Measurements from ENCODE around the gene NCKAP5L. TPM values are rescaled to one million over a fixed set of nuclear protein-coding genes. Genes with fewer than 3 reads are reported as not detected.
A peak's percentile ranks its signal among the peaks of the same experiment; 100 is the strongest.
"Not testable (repeated sequence)": the region's sequence is repeated elsewhere in the genome, so short reads cannot be mapped to it uniquely, and the experiment has no call there.

Gene NCKAP5L
- total RNA-seq, 1 experiment from 2014 or later = 19.5 TPM

DNA sequence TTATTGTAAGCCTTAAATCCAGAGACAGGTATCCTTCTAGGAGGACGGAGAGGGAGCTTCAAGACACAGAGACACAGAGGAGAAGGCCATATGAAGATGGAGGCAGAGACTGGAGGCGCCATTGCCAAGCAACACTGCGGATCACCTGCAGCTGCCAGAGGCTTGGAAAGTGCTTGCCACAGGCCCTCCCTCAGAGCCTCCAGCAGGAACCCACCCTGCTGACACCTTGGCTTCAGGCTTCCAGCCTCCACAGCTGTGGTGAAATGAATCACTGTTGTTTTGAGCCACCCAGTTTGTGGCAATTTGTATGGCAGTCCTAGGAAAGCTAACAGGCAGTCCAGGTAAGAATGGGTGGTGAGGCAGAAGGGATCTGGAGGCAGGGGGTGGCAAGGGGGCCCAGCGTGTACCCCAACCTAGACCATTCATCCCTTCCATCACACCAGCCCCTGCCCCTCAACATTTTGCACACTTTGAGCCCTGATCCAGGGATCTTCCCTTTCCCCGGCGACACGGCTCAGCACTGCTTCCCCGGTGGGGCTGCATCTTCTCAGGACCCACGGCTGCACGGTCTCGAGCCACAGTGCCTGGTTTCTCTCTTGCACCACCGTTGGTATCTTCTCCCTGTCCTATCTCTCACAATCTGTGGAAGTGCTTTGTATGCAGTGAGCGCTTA is 37.0 kb upstream of the NCKAP5L start:
- H3K4me3 Mint-ChIP-seq (ENCODE audit: unreplicated experiment) = no peak overlapping the region
- TF ChIP-seq, protein P1, sequence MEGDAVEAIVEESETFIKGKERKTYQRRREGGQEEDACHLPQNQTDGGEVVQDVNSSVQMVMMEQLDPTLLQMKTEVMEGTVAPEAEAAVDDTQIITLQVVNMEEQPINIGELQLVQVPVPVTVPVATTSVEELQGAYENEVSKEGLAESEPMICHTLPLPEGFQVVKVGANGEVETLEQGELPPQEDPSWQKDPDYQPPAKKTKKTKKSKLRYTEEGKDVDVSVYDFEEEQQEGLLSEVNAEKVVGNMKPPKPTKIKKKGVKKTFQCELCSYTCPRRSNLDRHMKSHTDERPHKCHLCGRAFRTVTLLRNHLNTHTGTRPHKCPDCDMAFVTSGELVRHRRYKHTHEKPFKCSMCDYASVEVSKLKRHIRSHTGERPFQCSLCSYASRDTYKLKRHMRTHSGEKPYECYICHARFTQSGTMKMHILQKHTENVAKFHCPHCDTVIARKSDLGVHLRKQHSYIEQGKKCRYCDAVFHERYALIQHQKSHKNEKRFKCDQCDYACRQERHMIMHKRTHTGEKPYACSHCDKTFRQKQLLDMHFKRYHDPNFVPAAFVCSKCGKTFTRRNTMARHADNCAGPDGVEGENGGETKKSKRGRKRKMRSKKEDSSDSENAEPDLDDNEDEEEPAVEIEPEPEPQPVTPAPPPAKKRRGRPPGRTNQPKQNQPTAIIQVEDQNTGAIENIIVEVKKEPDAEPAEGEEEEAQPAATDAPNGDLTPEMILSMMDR (IDR thresholded peaks at IDR 0.05; ENCODE audit: insufficient read depth in 1 of 2, low read depth in 1 of 2, low read length in 1 of 2, severe bottlenecking in 1 of 2, unreplicated experiment in 1 of 2) = no peak
- DNase-seq = no peak
- no TSS peak for BruUV-seq (replicated peaks)
- peaks cover 6% of the 10 kb centered on the region for H3K36me3 Mint-ChIP-seq (ENCODE audit: insufficient read depth, unreplicated experiment)
- peaks cover 43% of the 10 kb centered on the region for H3K4me1 Mint-ChIP-seq (ENCODE audit: low read depth, unreplicated experiment)
- CTCF ChIA-PET = interaction anchor here (1.0 kb wide), 1 partner anchor 102 kb away, joined by 3 read pairs; no protein-coding TSS in a partner anchor
- intact Hi-C loops (cut with micrococcal nuclease; ENCODE audit: unreplicated experiment) = loop anchor here (5.0 kb wide), 2 partner anchors 37 to 87 kb away; partner anchors contain the start of genes AQP2 and FAIM2
- Histone ChIP-seq H3K27me3 (replicated peaks; ENCODE audit: control insufficient read depth, insufficient read depth, low read length) (no peaks in the 10 kb centered on the region), H3K4me1 (peaks cover 48% of the 10 kb centered on the region), H3K9me3 (no peaks in the 10 kb centered on the region; the same call in 1 of the 2 replicates), H3K4me3 (ENCODE audit: low read depth, low read length) (no peak overlapping the region), H3K36me3 (ENCODE audit: control insufficient read depth, insufficient read depth, low read length) (no peaks in the 10 kb centered on the region)
- peak overlapping the region; percentile 90 for H3K27ac Mint-ChIP-seq (ENCODE audit: unreplicated experiment)
- H3K9me3 Mint-ChIP-seq (ENCODE audit: unreplicated experiment) = peaks cover under 1% of the 10 kb centered on the region
- no peaks in the 10 kb centered on the region for H3K27me3 Mint-ChIP-seq (ENCODE audit: insufficient read depth, unreplicated experiment)
- POLR2A ChIA-PET = no interaction called here

DNA sequence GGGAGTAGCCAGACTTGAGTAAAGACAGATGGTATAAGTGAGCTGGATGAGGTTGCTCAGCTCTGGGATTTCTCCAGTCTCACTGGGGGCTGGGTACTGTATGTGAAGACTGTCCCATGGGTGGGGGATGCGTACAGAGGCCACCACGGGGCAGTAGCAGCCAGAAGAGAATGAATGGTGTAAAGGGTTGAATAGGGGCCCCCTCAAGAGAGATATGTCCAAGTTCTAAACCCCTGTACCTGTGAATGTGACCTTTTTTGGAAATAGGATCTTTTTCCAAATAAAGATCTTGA is 36.5 kb upstream of the NCKAP5L start:
- DNase-seq = no peak
- Mint-ChIP-seq H3K4me1 (ENCODE audit: low read depth, unreplicated experiment) (peaks cover 40% of the 10 kb centered on the region), H3K9me3 (ENCODE audit: unreplicated experiment) (peaks cover 6% of the 10 kb centered on the region), H3K36me3 (ENCODE audit: insufficient read depth, unreplicated experiment) (peaks cover 6% of the 10 kb centered on the region), H3K27ac (ENCODE audit: unreplicated experiment) (peak overlapping the region; percentile 90), H3K4me3 (ENCODE audit: unreplicated experiment) (no peak overlapping the region), H3K27me3 (ENCODE audit: insufficient read depth, unreplicated experiment) (no peaks in the 10 kb centered on the region)
- Histone ChIP-seq H3K27me3 (replicated peaks; ENCODE audit: control insufficient read depth, insufficient read depth, low read length) (no peaks in the 10 kb centered on the region), H3K4me3 (ENCODE audit: low read depth, low read length) (no peak overlapping the region), H3K4me1 (peaks cover 43% of the 10 kb centered on the region), H3K9me3 (no peaks in the 10 kb centered on the region; the same call in 1 of the 2 replicates), H3K36me3 (ENCODE audit: control insufficient read depth, insufficient read depth, low read length) (no peaks in the 10 kb centered on the region)
- TF ChIP-seq, protein P1 (IDR thresholded peaks at IDR 0.05; ENCODE audit: insufficient read depth in 1 of 2, low read depth in 1 of 2, low read length in 1 of 2, severe bottlenecking in 1 of 2, unreplicated experiment in 1 of 2) = no peak
- ChIA-PET CTCF (interaction anchor here (1.0 kb wide), 1 partner anchor 102 kb away, joined by 3 read pairs; no protein-coding TSS in a partner anchor), POLR2A (no interaction called here)
- BruUV-seq (replicated peaks) = no TSS peak
- intact Hi-C loops (cut with micrococcal nuclease; ENCODE audit: unreplicated experiment) = loop anchor here (5.0 kb wide), 2 partner anchors 38 to 88 kb away; partner anchors contain the start of genes AQP2 and FAIM2

DNA sequence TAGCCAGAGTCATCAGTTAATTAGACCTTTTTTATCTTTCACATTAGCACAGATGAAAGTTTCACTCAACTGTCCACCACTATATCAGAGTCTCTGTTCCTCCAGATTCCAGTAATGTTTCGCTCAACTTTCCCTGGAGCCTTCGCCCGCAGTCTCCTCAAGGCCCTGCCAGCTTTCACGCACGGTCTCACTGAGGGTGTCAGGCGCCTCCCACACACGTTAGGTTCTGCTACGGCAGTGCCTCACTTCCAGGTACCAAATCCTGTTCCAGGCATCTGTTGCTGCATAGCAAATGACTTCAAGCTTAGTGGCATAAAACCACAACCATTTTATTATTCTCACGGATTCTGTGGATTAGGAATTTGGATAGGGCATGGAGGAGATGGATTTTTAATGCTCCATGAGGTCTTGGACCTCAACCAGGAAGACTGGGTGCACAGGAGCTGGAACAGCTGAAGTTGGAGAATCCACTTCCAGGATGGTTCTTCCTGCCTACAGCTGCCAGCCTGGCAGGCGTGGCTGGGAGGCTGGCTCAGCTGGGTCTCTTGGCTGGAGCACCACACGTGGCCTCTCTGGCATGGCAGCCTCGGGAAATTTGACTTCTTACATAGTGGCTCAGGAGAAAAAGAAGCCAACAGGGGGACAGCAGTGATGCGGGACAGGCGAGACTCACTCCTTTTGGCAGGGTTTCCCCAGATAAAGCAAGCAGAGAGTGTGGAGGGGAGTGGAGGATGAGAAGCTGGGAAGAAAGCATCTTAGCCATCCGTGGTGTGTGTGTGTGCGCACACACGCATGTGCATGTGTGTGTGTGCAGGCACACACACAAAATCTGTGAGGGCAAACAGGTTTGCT is 36.0 kb upstream of the NCKAP5L start:
- no peak overlapping the region for H3K27ac Mint-ChIP-seq (ENCODE audit: unreplicated experiment)
- Histone ChIP-seq H3K27me3 (replicated peaks; ENCODE audit: control insufficient read depth, insufficient read depth, low read length) (no peaks in the 10 kb centered on the region), H3K36me3 (ENCODE audit: control insufficient read depth, insufficient read depth, low read length) (no peaks in the 10 kb centered on the region), H3K4me1 (peaks cover 37% of the 10 kb centered on the region), H3K9me3 (no peaks in the 10 kb centered on the region; the same call in 1 of the 2 replicates), H3K4me3 (ENCODE audit: low read depth, low read length) (no peak overlapping the region)
- BruUV-seq (replicated peaks) = no TSS peak
- intact Hi-C loops (cut with micrococcal nuclease; ENCODE audit: unreplicated experiment) = no loop called here
- TF ChIP-seq, protein P1 (IDR thresholded peaks at IDR 0.05; ENCODE audit: insufficient read depth in 1 of 2, low read depth in 1 of 2, low read length in 1 of 2, severe bottlenecking in 1 of 2, unreplicated experiment in 1 of 2) = no peak
- H3K4me1 Mint-ChIP-seq (ENCODE audit: low read depth, unreplicated experiment) = peaks cover 36% of the 10 kb centered on the region
- ChIA-PET POLR2A (no interaction called here), CTCF (interaction anchor here (0.6 to 1.0 kb wide), 3 partner anchors 103 to 649 kb away, joined by 3 to 15 read pairs (median 3); no protein-coding TSS in a partner anchor)
- H3K36me3 Mint-ChIP-seq (ENCODE audit: insufficient read depth, unreplicated experiment) = peaks cover 6% of the 10 kb centered on the region
- H3K4me3 Mint-ChIP-seq (ENCODE audit: unreplicated experiment) = no peak overlapping the region
- DNase-seq = no peak
- H3K9me3 Mint-ChIP-seq (ENCODE audit: unreplicated experiment) = peaks cover 11% of the 10 kb centered on the region
- H3K27me3 Mint-ChIP-seq (ENCODE audit: insufficient read depth, unreplicated experiment) = no peaks in the 10 kb centered on the region

DNA sequence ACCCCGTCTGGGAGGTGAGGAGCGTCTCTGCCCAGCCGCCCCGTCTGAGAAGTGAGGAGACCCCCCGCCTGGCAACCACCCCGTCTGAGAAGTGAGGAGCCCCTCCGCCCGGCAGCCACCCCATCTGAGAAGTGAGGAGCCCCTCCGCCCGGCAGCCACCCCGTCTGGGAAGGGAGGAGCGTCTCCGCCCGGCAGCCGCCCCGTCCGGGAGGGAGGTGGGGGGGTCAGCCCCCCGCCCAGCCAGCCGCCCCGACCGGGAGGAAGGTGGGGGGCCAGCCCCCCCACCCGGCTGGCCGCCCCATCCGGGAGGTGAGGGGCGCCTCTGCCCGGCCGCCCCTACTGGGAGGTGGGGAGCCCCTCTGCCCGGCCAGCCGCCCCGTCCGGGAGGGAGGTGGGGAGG is 32.7 kb upstream of the NCKAP5L start:
- CTCF ChIA-PET; intact Hi-C loops (cut with micrococcal nuclease; ENCODE audit: unreplicated experiment); H3K4me3 ChIP-seq (ENCODE audit: low read depth, low read length); H3K4me1 ChIP-seq; BruUV-seq (replicated peaks); POLR2A ChIA-PET; H3K27me3 ChIP-seq (replicated peaks; ENCODE audit: control insufficient read depth, insufficient read depth, low read length); H3K36me3 ChIP-seq (ENCODE audit: control insufficient read depth, insufficient read depth, low read length); H3K27me3 Mint-ChIP-seq (ENCODE audit: insufficient read depth, unreplicated experiment); H3K36me3 Mint-ChIP-seq (ENCODE audit: insufficient read depth, unreplicated experiment); H3K27ac Mint-ChIP-seq (ENCODE audit: unreplicated experiment); H3K9me3 ChIP-seq; H3K4me3 Mint-ChIP-seq (ENCODE audit: unreplicated experiment); DNase-seq: not testable (repeated sequence)
- Mint-ChIP-seq H3K4me1 (ENCODE audit: low read depth, unreplicated experiment) (peaks cover 11% of the 10 kb centered on the region), H3K9me3 (ENCODE audit: unreplicated experiment) (peaks cover 11% of the 10 kb centered on the region)

Measured in Caco-2 (cell line).